A549 (cell line): ENCODE measurements around the gene CDK9. TPM values are rescaled to one million over a fixed set of nuclear protein-coding genes. Genes with fewer than 3 reads are reported as not detected.
A peak's percentile ranks its signal among the peaks of the same experiment; 100 is the strongest.
"Not testable (repeated sequence)": the region's sequence is repeated elsewhere in the genome, so short reads cannot be mapped to it uniquely, and the experiment has no call there.

ENCODE experiments used
- ATAC-seq, 2 experiments: fragments of 200-7000 bp in 1 of 2; fragments of >200 bp in 1 of 2; cut with Nextera tagmentation in 1 of 2; cut with Tn5 transposase in 1 of 2; 3 replicates each; pipeline versions ENCODE4 v1.8.0 to v1.9.1; 2018 to 2020; ENCODE audit warnings: mild to moderate bottlenecking in 1 of 2, moderate library complexity in 1 of 2
- CTCF ChIA-PET: fragments of 300-600 bp; sonication (Branson Sonifier 250); formaldehyde crosslinking; extraction: SDS; loops from one replicate; lab custom pipeline; 2021; ENCODE audit warnings: antibody characterized with exemption, inconsistent platforms; lab: Yijun Ruan, JAX
- POLR2A ChIA-PET: fragments of 350-600 bp; formaldehyde crosslinking; extraction: SDS; loops from one replicate; lab custom pipeline; 2021; ENCODE audit warnings: antibody characterized with exemption, inconsistent platforms; lab: Yijun Ruan, JAX
- DNase-seq, 2 experiments: peaks; one replicate each; pipeline versions ENCODE4 v3.0.0 to v3.0.0-alpha.2; 2011 to 2016; ENCODE audit warnings: low read depth in 1 of 2, low spot score in 1 of 2
- FAIRE-seq: peaks from 2 replicates; lab custom pipeline; 2011; peaks lifted over from hg19 to GRCh38; lab: Jason Lieb, UNC
- H3K27ac ChIP-seq, 2 experiments: fragments of >200 bp; sonication (Bioruptor Twin); formaldehyde crosslinking; 3 replicates each; pipeline ENCODE4 v1.5.1; 2016 to 2017
- H3K4me1 ChIP-seq: fragments of >200 bp; sonication (Bioruptor Twin); formaldehyde crosslinking; 3 replicates; pipeline ENCODE4 v1.6.1; 2016
- H3K4me2 ChIP-seq: fragments of >200 bp; sonication (Bioruptor Twin); formaldehyde crosslinking; 3 replicates; pipeline ENCODE4 v1.6.1; 2016
- H3K4me3 ChIP-seq: fragments of >200 bp; sonication (Bioruptor Twin); formaldehyde crosslinking; 3 replicates; pipeline ENCODE4 v1.5.1; 2016
- H3K9me3 ChIP-seq: fragments of >200 bp; sonication (Bioruptor Twin); formaldehyde crosslinking; 3 replicates; pipeline ENCODE4 v1.6.1; 2016
- CHD2 ChIP-seq: fragments of 150-350 bp; IDR thresholded peaks from 2 replicates; pipeline ENCODE4 v1.6.1; 2014; ENCODE audit warnings: low read length; ENCODE audit not compliant: partially characterized antibody
- CHD4 ChIP-seq: fragments of 200-600 bp; sonication (generic); IDR thresholded peaks from 2 replicates; pipeline ENCODE4 v1.6.1; 2016; ENCODE audit warnings: antibody characterized with exemption, mild to moderate bottlenecking, borderline replicate concordance
- JUNB ChIP-seq: fragments of >200 bp; sonication (Bioruptor Twin); formaldehyde crosslinking; IDR thresholded peaks from 2 replicates; pipeline ENCODE4 v1.6.1; 2016
- KDM1A ChIP-seq: fragments of 200-600 bp; sonication (generic); IDR thresholded peaks from 2 replicates; pipeline ENCODE4 v1.6.1; 2016; ENCODE audit warnings: low read depth, mild to moderate bottlenecking
- KDM5A ChIP-seq: fragments of 200-600 bp; sonication (generic); IDR thresholded peaks from 2 replicates; pipeline ENCODE4 v1.6.1; 2016; ENCODE audit warnings: antibody characterized with exemption, mild to moderate bottlenecking
- NR3C1 ChIP-seq: fragments of >200 bp; sonication (Bioruptor Twin); formaldehyde crosslinking; IDR thresholded peaks from 3 replicates; pipeline ENCODE4 v1.6.1; 2017
- POLR2A ChIP-seq: IDR thresholded peaks from 2 replicates; pipeline ENCODE4 v1.6.1; 2012; ENCODE audit warnings: mild to moderate bottlenecking, low read length
- RAD21 ChIP-seq, 2 experiments: fragments of >200 bp in 1 of 2; sonication (Bioruptor Twin) in 1 of 2; formaldehyde crosslinking in 1 of 2; IDR thresholded peaks in 1 of 2; conservative IDR thresholded peaks in 1 of 2; 2 replicates in 1 of 2; 3 replicates in 1 of 2; pipeline ENCODE4 v1.6.1; 2012 to 2018; ENCODE audit warnings: inconsistent platforms in 1 of 2
- RARB ChIP-seq: fragments of 250-450 bp; sonication (Bioruptor Pico); IDR thresholded peaks from 2 replicates; pipeline ENCODE4 v1.8.0; 2021; ENCODE audit warnings: mild to moderate bottlenecking, moderate library complexity
- RFX5 ChIP-seq: fragments of 450-650 bp; IDR thresholded peaks from 2 replicates; pipeline ENCODE4 v1.7.1; 2014; ENCODE audit warnings: antibody characterized with exemption, mild to moderate bottlenecking, moderate library complexity
- TP53 ChIP-seq: fragments of 250-450 bp; sonication (Bioruptor Pico); IDR thresholded peaks from 2 replicates; pipeline ENCODE4 v1.5.0; 2021; ENCODE audit warnings: mild to moderate bottlenecking, moderate library complexity
- ZFP36 ChIP-seq: fragments of 450-650 bp; IDR thresholded peaks from 2 replicates; pipeline ENCODE4 v1.6.1; 2014; ENCODE audit warnings: borderline replicate concordance; ENCODE audit not compliant: partially characterized antibody
- ZNF302 ChIP-seq: fragments of 250-450 bp; sonication (Bioruptor Pico); IDR thresholded peaks from 2 replicates; pipeline ENCODE4 v1.9.0; 2021; ENCODE audit warnings: inconsistent platforms, mild to moderate bottlenecking, moderate library complexity
- WGBS: methylation state at CpG from one replicate; pipeline ENCODE4 v1.1.6; 2017; ENCODE audit errors: missing lambda C conversion rate; 5-methylcytosine and 5-hydroxymethylcytosine counted together
- polyA plus RNA-seq, 4 experiments: library from polyadenylated mRNA; depleted of rRNA in 3 of 4; stranded (reverse); fragments of >200 nt; fragmentation: RNase III in 1 of 4; extraction: RNeasy Plus Mini Kit Qiagen cat#74134 plus additional on column Dnase treatment in 1 of 4; gene quantifications; 2 replicates in 3 of 4; 3 replicates in 1 of 4; pipeline ENCODE4 v1.2.3, GENCODE V29; 2011 to 2017
- TF ChIP-seq, protein P1 (sequence below): fragments of 250-450 bp; sonication (Bioruptor Pico); IDR thresholded peaks from 2 replicates; pipeline ENCODE4 v1.5.0; 2021; ENCODE audit warnings: mild to moderate bottlenecking, moderate library complexity, borderline replicate concordance
- TF ChIP-seq, protein P2 (sequence below): fragments of 250-450 bp; sonication (Bioruptor Pico); IDR thresholded peaks from 2 replicates; pipeline ENCODE4 v1.5.0; 2020; ENCODE audit warnings: low read depth, mild to moderate bottlenecking, moderate library complexity
- TF ChIP-seq, protein P3 (sequence below): fragments of >200 bp; sonication (Bioruptor Twin); formaldehyde crosslinking; IDR thresholded peaks from 2 replicates; pipeline ENCODE4 v1.6.1; 2016

CDK9 gene
- polyA plus RNA-seq, 2 of the 4 experiments (the other 2 are of a cell fraction) = 43.8 to 45.7 TPM

DNA sequence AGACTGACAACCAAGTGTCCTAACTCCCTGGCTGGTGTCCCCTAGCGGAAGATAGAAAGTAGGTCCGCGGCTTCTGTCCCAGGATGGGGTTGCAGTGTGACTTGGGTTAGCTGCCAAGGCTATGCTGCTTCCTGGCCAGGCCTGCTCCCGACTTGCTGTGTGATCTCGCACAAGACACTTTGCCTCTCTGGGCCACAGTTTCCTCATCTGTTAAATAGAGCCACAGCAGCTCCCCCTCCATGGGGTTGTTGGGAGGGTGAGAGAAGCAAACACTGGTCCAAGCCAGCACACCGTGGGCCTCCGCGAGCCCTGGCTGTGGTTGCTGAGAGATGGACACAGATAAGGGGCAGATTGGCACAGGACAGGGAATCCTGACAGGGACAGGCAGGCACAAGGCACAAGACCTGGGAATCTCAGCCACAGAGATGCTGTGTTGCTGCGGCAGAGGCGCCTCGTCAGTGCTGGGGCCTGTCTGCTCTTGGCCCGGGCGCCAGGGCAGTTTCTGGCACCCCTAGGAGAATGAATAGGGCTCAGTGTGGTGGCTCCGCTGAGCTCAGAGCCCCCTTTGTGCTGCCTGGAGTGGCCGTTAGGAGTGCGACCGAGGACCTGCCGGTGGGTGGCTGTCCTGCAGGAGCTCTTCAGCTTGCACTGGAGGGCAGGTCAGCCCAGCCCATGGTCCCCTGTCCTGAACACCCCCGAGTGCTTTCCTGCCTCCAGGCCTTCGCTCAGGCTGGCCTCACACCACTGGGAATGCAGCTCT is 5.5 kb upstream of the CDK9 start:
- FAIRE-seq = no peak
- H3K4me1 ChIP-seq = peaks cover 13% of the 10 kb centered on the region; the same call in 2 of the 3 replicates
- TF ChIP-seq JUNB = no peak
- peak; percentile 11 for TF ChIP-seq ZFP36
- WGBS = 83% methylated on average over 20 of the region's 20 CpGs
- H3K27ac ChIP-seq = no peak overlapping the region
- H3K9me3 ChIP-seq = no peaks in the 10 kb centered on the region
- DNase-seq = no peak
- H3K4me3 ChIP-seq = no peak overlapping the region
- ATAC-seq = no peak
- CTCF ChIA-PET = interaction anchor here (2.4 to 12.1 kb wide), 3 partner anchors 11 to 90 kb away, joined by 7 to 157 read pairs (median 132); partner anchors contain the start of gene TOR2A
- POLR2A ChIA-PET = no interaction called here
- H3K4me2 ChIP-seq = no peak overlapping the region

DNA sequence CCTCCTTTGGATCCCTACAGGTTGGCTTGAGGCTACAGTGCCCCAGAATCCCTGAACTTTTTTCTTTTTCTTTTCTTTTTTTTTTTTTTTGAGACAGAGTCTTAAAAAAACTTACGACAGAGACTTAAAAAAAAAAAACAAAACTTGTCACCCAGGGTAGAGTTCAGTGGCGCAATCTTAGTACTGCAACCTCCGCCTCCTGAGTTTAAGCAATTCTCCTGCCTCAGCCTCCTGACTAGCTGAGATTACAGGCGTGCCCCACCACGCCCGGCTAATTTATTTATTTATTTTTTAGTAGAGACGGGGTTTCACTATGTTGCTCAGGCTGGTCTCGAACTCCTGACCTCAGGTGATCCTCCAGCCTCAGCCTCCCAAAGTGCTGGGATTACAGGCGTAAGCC is 4.9 kb upstream of the CDK9 start:
- POLR2A ChIA-PET = not testable (repeated sequence)

DNA sequence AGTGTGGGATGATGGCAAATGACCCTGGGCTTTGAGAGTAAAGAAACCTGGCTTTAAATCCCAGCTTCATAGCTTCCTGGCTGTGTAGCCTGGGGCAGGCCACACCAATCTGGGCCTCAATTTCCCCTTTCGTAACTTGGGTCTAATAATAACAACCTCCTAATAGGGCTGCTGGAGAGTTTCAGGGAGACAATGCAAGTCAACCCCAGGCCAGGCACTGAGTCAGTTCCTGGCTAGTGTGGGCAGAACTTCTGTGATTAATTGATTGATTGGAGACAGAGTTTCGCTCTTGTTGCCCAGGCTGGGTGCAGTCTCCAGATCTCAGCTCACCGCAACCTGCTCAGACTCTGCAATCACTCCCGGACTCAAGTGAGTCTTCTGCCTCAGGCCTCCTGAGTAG is 4.0 kb upstream of the CDK9 start:
- CTCF ChIA-PET = interaction anchor here (2.0 to 12.1 kb wide), 4 partner anchors 13 to 88 kb away, joined by 9 to 157 read pairs (median 123); partner anchors contain the start of gene TOR2A
- H3K4me2 ChIP-seq = no peak overlapping the region
- no peak for FAIRE-seq
- TF ChIP-seq ZNF302 (CRISPR knock-in tag) (no peak), RARB (CRISPR knock-in tag) (no peak), ZFP36 (no peak), CHD2 (no peak), RFX5 (no peak), CHD4 (no peak), POLR2A (no peak), KDM1A (no peak), NR3C1 (no peak), TP53 (CRISPR knock-in tag) (no peak), KDM5A (no peak), RAD21 (conservative IDR thresholded peaks at IDR 0.05 in 1 of 2, IDR thresholded peaks at IDR 0.05 in 1 of 2) (no peak)
- TF ChIP-seq, protein P1, sequence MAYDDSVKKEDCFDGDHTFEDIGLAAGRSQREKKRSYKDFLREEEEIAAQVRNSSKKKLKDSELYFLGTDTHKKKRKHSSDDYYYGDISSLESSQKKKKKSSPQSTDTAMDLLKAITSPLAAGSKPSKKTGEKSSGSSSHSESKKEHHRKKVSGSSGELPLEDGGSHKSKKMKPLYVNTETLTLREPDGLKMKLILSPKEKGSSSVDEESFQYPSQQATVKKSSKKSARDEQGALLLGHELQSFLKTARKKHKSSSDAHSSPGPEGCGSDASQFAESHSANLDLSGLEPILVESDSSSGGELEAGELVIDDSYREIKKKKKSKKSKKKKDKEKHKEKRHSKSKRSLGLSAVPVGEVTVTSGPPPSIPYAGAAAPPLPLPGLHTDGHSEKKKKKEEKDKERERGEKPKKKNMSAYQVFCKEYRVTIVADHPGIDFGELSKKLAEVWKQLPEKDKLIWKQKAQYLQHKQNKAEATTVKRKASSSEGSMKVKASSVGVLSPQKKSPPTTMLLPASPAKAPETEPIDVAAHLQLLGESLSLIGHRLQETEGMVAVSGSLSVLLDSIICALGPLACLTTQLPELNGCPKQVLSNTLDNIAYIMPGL (CRISPR knock-in tag) = no peak
- TF ChIP-seq, protein P2, sequence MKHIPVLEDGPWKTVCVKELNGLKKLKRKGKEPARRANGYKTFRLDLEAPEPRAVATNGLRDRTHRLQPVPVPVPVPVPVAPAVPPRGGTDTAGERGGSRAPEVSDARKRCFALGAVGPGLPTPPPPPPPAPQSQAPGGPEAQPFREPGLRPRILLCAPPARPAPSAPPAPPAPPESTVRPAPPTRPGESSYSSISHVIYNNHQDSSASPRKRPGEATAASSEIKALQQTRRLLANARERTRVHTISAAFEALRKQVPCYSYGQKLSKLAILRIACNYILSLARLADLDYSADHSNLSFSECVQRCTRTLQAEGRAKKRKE (CRISPR knock-in tag) = no peak
- TF ChIP-seq, protein P3, sequence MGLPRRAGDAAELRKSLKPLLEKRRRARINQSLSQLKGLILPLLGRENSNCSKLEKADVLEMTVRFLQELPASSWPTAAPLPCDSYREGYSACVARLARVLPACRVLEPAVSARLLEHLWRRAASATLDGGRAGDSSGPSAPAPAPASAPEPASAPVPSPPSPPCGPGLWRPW = no peak
- TF ChIP-seq, all 56 proteins: peak for 0
- no peak for DNase-seq
- ATAC-seq = no peak
- H3K4me3 ChIP-seq = no peak overlapping the region
- H3K27ac ChIP-seq = no peak overlapping the region
- 90% methylated on average over 4 of the region's 4 CpGs for WGBS
- H3K4me1 ChIP-seq = peaks cover 13% of the 10 kb centered on the region; the same call in 2 of the 3 replicates
- no peaks in the 10 kb centered on the region for H3K9me3 ChIP-seq
- POLR2A ChIA-PET = no interaction called here

More for the DNA sequence above, 4.9 kb upstream of the CDK9 start:
- not testable (repeated sequence) for H3K9me3 ChIP-seq, H3K27ac ChIP-seq, FAIRE-seq, DNase-seq, ATAC-seq, H3K4me3 ChIP-seq, H3K4me2 ChIP-seq
- peaks cover 13% of the 10 kb centered on the region; the same call in 2 of the 3 replicates for H3K4me1 ChIP-seq
- CTCF ChIA-PET = interaction anchor here (0.6 to 12.1 kb wide), 4 partner anchors 12 to 89 kb away, joined by 3 to 157 read pairs (median 70); partner anchors contain the start of gene TOR2A
- WGBS = 82% methylated on average over 9 of the region's 9 CpGs
